Parathyroid adenoma (tissue), 2 donors: ENCODE measurements around the gene NAV2.

Experiments used
- H2AFZ ChIP-seq: fragments of 300-600 bp; sonication (generic); one replicate; pipeline ENCODE4 v1.7.0; 2017; ENCODE audit warnings: antibody characterized with exemption, mild to moderate bottlenecking
- H3K27ac ChIP-seq: fragments of 300-600 bp; sonication (generic); one replicate; pipeline ENCODE4 v1.7.0; 2017
- H3K27me3 ChIP-seq: fragments of 300-600 bp; sonication (generic); one replicate; pipeline ENCODE4 v1.7.0; 2017; ENCODE audit warnings: low read length; ENCODE audit not compliant: control insufficient read depth, insufficient read depth
- H3K36me3 ChIP-seq: fragments of 300-600 bp; sonication (generic); one replicate; pipeline ENCODE4 v1.7.0; 2017; ENCODE audit warnings: low read length; ENCODE audit not compliant: control insufficient read depth, insufficient read depth
- H3K4me1 ChIP-seq: fragments of 300-600 bp; sonication (generic); one replicate; pipeline ENCODE4 v1.7.0; 2017; ENCODE audit warnings: control low read depth
- H3K4me2 ChIP-seq: fragments of 300-600 bp; sonication (generic); one replicate; pipeline ENCODE4 v1.7.0; 2017; ENCODE audit warnings: low read length
- H3K4me3 ChIP-seq: fragments of 300-600 bp; sonication (generic); one replicate; pipeline ENCODE4 v1.7.0; 2017; ENCODE audit warnings: low read depth, low read length
- H3K79me2 ChIP-seq: fragments of 300-600 bp; sonication (generic); one replicate; pipeline ENCODE4 v1.7.0; 2017; ENCODE audit warnings: control low read depth
- H3K9ac ChIP-seq: fragments of 300-600 bp; sonication (generic); one replicate; pipeline ENCODE4 v1.7.0; 2017; ENCODE audit warnings: mild to moderate bottlenecking
- H3K9me3 ChIP-seq: fragments of 300-600 bp; sonication (generic); one replicate; pipeline ENCODE4 v1.7.0; 2017; ENCODE audit warnings: low read length; ENCODE audit not compliant: control insufficient read depth
- TF ChIP-seq, protein P1 (sequence below): fragments of 300-600 bp; sonication (generic); IDR thresholded peaks from one replicate; pipeline ENCODE4 v1.7.0; 2017; ENCODE audit warnings: antibody characterized with exemption, mild to moderate bottlenecking
- donor health status: primary hyperparathyroidism.

The NAV2 gene

DNA sequence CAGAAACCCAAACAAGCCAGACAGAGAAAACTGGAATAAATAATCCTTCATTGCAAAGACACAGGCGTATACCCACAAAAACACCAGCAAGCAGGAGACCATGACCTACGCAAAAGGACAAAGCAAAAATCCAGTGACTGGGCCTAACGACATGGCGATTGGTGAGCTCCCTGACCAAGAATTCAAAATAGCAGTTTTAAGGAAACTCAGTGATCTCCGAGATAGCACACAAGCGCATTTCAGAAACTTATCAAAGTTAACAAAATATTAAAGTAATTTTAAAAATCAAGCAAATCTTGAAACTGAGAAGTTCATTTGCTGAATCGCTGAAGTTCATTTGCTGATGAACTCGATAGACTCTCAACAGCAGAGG lies 420.0 kb downstream of the NAV2 start:
- Histone ChIP-seq H3K9me3 (no peaks in the 10 kb centered on the region), H3K9ac (no peak overlapping the region), H2AFZ (peak overlapping the region; percentile 71), H3K27me3 (no peaks in the 10 kb centered on the region), H3K4me1 (no peaks in the 10 kb centered on the region), H3K4me2 (no peak overlapping the region), H3K4me3 (no peak overlapping the region), H3K36me3 (no peaks in the 10 kb centered on the region), H3K79me2 (no peaks in the 10 kb centered on the region), H3K27ac (no peak overlapping the region)
- TF ChIP-seq, protein P1, sequence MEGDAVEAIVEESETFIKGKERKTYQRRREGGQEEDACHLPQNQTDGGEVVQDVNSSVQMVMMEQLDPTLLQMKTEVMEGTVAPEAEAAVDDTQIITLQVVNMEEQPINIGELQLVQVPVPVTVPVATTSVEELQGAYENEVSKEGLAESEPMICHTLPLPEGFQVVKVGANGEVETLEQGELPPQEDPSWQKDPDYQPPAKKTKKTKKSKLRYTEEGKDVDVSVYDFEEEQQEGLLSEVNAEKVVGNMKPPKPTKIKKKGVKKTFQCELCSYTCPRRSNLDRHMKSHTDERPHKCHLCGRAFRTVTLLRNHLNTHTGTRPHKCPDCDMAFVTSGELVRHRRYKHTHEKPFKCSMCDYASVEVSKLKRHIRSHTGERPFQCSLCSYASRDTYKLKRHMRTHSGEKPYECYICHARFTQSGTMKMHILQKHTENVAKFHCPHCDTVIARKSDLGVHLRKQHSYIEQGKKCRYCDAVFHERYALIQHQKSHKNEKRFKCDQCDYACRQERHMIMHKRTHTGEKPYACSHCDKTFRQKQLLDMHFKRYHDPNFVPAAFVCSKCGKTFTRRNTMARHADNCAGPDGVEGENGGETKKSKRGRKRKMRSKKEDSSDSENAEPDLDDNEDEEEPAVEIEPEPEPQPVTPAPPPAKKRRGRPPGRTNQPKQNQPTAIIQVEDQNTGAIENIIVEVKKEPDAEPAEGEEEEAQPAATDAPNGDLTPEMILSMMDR = no peak

DNA sequence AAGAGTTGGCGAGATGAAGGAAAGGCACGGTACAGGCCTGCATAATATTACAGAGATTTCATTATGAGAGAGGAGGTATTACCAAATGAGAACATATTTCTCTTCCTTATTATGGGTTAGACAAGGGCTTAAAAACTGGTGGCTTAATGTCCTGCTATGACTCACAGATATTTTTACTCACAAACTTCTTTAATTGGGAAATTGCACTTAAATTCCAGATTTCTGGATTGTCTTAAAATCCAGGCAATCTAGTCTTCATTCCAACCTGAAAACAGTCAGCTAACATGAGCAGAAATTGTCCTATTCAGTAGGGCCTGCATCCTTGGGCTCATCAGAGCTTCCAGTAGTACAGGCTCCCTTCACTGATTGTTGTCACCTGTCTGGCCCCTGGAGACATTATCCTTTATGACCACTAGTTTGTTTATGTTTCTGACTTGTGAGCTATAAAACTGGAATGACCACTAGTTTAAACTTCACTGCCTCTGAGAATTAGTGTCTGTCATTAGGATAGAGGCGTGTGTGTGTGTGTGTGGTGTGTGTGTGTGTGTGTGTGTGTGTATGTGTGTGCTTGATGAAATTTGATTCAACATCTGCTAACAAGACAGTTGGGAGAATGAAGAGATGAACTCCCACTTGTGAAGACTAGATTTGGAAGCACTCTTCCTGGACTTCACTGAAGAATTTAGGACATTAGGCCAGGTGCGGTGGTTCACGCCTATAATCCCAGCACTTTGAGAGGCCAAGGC lies 422.5 kb downstream of the NAV2 start:
- no peaks in the 10 kb centered on the region for H3K27me3 ChIP-seq
- no peak overlapping the region for H3K9ac ChIP-seq
- no peaks in the 10 kb centered on the region for H3K4me1 ChIP-seq
- no peak overlapping the region for H2AFZ ChIP-seq
- H3K36me3 ChIP-seq = no peaks in the 10 kb centered on the region
- no peaks in the 10 kb centered on the region for H3K79me2 ChIP-seq
- H3K27ac ChIP-seq = no peak overlapping the region
- H3K4me2 ChIP-seq = no peak overlapping the region
- no peak overlapping the region for H3K4me3 ChIP-seq
- TF ChIP-seq, protein P1 = no peak
- no peaks in the 10 kb centered on the region for H3K9me3 ChIP-seq

DNA sequence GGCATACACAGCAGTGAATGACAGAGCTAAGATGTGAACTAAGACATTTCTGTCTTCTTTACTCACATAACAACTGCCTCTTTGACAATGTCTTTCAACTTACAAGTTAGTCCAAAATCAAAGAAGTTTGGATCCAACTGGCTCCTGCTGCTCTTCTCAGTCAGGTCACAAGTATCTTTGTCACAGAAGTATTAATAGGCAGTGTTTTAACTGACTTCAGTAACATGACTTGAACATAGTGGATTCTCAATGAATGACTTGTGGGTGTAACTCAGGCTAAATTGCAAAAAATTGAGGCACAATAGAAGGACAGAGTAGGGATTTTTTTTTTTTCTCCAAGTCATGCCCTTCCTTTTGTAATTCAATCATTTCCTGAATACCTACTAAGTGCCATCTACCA lies 425.0 kb downstream of the NAV2 start:
- Histone ChIP-seq H3K4me3 (no peak overlapping the region), H3K4me2 (no peak overlapping the region), H3K36me3 (no peaks in the 10 kb centered on the region), H3K27ac (no peak overlapping the region), H3K9ac (no peak overlapping the region), H3K79me2 (no peaks in the 10 kb centered on the region), H3K9me3 (no peaks in the 10 kb centered on the region), H2AFZ (no peak overlapping the region), H3K4me1 (no peaks in the 10 kb centered on the region), H3K27me3 (no peaks in the 10 kb centered on the region)
- TF ChIP-seq, protein P1 = no peak

DNA sequence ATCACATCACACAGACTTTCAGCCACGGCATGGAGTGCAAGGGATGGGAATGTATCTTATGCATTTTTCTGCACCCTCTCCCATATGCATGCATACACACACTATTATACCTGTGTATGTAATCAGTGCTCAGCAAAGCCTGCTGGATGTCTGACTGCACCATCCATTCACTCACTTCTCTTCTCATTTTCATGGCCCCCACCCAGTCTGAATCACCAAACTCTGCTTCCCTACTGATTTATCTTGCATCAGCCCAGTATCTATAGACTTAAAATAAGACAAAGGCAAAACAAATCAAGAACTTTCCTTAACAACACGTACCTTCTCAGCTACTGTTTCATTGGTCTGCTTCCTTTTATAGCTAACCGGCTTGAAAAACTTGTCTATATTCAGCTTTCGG lies 426.1 kb downstream of the NAV2 start:
- no peaks in the 10 kb centered on the region for H3K36me3 ChIP-seq
- no peak overlapping the region for H3K27ac ChIP-seq
- TF ChIP-seq, protein P1 = no peak

DNA sequence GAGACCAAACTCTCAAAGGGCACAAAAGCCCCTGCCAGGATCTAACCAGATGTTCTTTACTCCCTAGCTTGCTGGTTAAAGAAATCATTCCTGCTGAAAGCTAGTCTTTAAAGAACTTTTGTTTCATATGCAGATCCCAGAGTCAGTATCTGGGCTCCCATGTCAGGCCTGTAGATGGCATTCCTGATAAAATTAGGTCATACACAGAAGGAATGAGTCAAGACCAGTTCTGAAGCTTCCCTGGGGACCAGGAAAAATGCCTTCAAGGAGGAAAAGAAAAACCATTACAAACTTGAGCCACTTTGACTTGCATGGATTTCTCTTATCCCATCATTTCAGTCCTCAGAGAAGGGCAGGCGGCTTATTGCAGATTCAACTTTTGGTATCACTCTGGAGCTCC lies 441.7 kb downstream of the NAV2 start:
- Histone ChIP-seq H3K27ac (no peak overlapping the region), H3K9me3 (no peaks in the 10 kb centered on the region), H2AFZ (no peak overlapping the region), H3K4me2 (no peak overlapping the region), H3K4me3 (no peak overlapping the region), H3K27me3 (no peaks in the 10 kb centered on the region), H3K4me1 (no peaks in the 10 kb centered on the region), H3K36me3 (no peaks in the 10 kb centered on the region), H3K79me2 (no peaks in the 10 kb centered on the region), H3K9ac (no peak overlapping the region)
- TF ChIP-seq, protein P1 = no peak

More for the DNA sequence above, 426.1 kb downstream of the NAV2 start:
- H3K4me2 ChIP-seq = no peak overlapping the region
- no peak overlapping the region for H3K4me3 ChIP-seq
- no peak overlapping the region for H3K9ac ChIP-seq
- H3K79me2 ChIP-seq = no peaks in the 10 kb centered on the region
- H3K27me3 ChIP-seq = no peaks in the 10 kb centered on the region
- no peak overlapping the region for H2AFZ ChIP-seq
- no peaks in the 10 kb centered on the region for H3K4me1 ChIP-seq
- no peaks in the 10 kb centered on the region for H3K9me3 ChIP-seq
